Amygdala (tissue), 56 donors: ENCODE data around the gene PTPRC.
A peak's percentile ranks its signal among the peaks of the same experiment; 100 is the strongest.

Source experiments
- DNase-seq, 56 donors: peaks; one replicate each; lab custom pipeline; 2025; lab: John Stamatoyannopoulos, UW

The PTPRC gene

DNA sequence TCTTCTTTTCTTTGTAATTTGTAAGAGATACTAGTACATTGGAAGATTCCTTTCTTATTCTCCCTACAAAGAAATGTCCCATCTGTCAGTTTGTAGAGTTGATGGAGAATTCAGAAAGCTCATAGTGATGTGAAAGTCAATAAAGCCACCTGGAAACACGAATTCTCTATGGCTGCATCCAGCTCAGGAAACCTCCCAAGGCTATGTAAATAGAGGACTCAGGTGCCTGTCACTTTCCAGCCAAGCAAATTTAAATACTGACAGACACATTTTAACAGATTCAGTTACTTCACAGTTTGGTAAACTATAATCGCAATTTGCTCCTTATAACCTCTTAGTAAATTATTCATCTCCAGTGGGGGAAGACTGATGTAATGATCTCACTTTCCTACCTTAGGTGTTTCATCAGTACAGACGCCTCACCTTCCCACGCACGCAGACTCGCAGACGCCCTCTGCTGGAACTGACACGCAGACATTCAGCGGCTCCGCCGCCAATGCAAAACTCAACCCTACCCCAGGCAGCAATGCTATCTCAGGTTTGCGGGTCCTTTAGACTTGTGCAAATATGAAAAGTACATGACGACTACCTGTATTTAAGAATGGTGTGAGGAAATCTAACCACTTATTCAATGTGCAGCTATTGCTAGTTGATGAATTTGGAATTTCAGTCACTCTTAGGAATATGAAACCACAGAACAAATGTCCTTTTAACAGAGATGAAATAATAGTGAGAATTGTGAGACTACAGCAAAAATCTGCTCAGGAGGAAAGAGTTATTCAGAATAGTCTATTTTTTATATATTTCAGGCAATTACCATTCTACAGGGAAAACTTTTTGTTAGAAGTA lies 60.6 kb downstream of the PTPRC start:
- DNase-seq: peak in 15 of 56 donors; percentile 1 to 46 (median 9)

DNA sequence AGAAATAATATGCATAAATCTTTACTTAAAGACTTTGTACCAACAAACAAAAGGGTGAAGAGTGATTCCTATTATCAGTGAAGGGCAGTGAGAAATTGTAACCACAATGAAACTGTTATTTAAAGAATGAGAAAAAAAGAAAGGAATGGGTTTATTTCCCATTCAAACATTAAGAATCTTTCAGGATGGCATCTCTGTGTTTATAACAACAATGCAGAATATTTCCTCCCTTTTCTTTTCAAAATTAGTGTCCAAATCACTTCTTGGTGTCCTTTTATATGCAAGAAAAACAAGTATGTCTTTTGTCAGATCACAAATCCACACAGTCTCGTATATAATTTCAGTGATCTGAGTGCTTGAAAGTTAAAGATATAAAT lies 61.2 kb downstream of the PTPRC start:
- no peak for DNase-seq

DNA sequence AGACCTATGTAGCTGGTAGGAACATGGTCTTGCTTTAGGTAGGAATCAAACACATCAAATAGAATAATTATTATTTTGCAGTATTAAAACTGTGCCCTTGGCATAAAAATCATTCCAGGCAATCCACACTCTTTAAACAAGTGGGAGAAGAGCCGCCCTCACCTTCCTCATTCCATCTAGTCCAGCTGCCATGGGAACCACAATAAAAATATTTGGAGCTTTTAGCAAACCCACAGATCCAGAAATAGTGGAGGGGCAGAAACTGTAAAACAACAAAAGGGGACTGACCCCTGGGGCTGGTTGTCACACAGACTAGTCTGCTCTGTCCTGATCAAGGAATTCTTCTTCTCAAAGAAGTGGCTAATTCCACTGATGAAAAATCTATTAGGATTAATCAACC lies 61.6 kb downstream of the PTPRC start:
- DNase-seq: no peak

DNA sequence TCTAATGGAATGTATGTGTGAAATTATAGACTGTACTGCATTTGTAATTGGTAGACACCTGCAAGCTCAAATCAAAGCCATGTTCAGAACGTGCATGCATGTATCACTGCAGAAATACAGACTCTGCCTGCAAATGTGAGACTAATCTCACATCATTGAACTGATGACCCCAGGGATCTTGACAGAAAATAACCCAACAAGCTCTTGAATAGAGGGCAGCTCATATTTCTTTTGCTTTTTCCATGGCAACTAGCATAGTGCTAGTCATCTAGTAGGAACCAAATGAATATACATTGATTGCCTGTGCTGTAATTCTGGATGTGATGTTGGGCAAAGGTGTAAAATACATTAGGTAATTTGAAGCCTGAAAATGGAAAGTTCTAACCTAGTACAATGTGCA lies 62.4 kb downstream of the PTPRC start:
- DNase-seq: no peak

DNA sequence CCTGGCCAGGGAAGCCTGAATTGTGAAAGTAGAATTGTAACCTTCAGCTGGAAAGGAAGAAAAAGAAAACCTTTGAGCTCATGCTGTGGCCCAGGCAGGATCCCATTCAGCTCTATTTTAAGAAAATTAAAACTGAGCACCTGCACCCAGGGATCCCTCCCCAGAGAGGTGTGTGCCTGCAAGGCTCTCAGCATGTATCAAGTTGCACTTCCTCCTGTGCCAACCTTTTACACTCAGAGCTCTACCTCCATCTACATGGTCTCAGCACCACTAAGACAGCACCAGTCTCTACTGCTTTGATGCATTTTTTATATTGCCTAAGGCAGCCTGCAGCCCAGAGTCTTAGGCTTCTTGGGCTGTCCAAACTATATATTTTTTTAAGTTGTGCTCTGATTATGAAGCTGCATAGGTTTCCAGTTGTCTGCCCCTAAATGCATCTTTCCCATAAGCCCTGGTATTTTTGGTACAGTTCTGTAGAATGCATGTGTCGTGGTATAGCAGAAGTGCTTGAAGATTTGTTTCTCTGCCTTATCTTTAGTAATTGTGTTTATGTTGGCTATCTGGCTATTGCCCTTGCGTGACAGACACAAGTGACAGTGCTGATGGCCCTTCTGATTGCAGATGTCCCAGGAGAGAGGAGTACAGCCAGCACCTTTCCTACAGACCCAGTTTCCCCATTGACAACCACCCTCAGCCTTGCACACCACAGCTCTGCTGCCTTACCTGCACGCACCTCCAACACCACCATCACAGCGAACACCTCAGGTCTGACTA lies 63.1 kb downstream of the PTPRC start:
- no peak for DNase-seq

DNA sequence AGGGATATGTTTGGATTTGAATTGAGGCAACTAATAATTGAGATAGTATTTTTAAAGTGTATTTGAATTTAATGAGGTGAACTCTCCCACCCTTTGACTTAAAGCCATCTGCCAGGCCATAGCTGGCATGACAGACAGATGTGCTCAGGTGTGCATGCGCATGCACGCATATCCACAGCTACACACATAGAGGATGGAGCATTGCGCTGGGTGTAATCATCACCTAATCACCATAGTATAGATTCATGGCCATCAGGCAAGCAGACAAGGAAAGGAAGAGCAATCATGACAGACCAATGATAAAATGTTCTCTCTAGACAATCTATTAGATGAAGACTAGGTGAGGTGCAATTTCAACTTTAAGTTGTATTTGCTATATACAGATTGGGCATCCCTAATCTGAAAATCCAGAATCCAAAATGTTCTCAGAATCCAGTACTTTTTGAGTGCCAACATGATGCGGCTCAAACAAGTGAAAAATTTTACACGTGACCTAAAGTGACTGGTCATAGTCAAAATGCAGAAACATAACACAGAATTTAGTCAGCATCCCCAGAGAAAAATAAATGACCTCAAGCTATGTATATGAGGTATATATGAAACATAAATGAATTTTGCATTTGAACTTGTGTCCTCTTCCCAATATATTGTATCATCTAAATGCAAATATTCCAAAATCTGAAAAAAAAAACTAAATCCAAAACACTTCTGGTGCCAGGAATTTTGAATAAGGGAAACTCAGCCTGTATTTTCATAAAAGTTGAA lies 70.1 kb downstream of the PTPRC start:
- DNase-seq: no peak

DNA sequence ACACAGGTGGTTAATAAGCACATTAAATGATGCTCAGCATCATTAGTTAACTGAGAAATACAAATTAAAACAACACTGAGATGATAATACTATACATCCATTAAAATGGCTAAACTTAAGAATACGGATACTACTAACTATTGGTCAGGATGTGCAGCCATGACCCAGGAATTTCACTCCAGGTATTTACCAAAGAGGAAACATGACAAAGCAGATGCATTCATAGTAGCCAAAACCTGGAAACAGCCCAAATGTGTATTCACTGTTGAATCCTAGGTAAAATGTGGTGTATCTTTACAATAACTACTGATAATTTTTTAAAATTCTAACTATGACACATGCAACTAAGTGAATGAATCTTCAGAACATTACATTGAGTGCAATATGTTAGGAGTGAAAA lies 73.0 kb downstream of the PTPRC start:
- no peak for DNase-seq

DNA sequence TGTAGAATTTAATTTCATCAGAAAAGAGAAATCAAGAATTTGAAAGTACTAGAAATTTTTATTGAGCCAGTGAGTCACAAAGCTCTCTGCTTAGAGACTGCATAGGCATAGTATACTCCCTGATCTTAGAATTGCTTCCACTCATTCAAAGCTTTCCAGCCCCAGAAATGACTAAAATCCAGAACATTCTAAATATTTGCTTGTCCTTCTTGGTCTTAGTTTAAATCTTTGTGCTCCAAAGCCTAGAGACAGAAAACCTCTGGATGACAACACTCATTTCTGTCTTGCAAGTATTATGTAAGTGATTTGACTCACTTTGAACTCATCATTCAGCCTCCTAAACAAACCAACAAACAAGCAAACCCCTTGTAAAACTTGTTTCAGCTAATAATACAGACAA lies 74.2 kb downstream of the PTPRC start:
- no peak for DNase-seq

DNA sequence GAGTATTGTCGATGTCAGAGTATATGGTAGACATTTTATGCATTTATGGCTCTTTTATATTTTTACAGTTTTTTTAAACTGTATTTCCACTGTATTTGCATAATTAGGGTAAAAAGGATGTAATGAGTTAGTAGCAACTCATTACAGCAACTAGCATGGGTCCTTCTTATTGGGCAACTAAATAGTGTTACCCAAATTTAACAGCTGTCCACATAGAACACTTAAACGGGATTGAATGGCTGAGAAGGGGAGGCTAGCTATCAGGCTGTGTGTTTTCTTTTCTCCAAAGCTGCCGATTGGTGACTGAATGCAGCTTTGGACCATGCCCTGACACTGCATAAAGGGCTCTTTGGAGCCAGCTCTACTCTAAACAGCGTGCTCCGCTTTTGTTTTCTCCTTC lies 75.4 kb downstream of the PTPRC start:
- no peak for DNase-seq

DNA sequence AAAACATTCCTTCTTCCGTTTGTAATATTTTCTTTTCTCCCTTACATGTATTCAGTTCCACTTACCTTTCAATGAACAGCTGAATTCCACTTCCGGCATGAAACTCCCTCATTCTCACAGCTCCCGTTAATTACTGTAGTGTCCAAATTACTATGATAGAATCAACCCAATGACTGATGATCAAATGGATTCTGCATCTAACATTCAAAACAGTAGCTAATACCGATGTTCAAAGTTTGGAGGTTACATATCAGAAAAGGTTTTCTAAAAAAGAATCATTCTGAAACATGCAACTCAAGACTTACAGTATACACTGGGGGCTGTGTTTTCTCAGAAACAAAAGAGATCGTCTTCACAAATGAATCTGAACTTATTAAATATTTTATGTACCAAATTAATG lies 77.2 kb downstream of the PTPRC start:
- DNase-seq: no peak

DNA sequence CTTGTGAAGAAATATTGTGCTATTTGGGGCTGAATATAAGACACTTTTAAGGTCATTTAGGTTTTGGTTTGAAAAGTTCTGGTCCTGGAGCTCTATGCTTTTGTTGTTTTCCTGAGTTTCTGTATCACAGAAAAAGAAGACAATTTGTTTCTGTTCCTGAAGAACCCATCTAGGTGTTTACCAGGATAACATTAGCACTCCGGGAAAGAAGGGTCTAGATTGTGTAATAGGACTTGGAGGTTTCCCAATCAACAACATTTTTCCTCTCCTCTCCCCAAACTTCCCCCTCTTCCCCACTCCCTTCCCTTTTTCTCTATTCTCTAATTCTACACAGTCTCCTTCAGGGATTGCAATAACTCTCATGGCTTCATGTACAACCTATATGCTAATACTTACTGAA lies 78.7 kb downstream of the PTPRC start:
- DNase-seq: no peak

DNA sequence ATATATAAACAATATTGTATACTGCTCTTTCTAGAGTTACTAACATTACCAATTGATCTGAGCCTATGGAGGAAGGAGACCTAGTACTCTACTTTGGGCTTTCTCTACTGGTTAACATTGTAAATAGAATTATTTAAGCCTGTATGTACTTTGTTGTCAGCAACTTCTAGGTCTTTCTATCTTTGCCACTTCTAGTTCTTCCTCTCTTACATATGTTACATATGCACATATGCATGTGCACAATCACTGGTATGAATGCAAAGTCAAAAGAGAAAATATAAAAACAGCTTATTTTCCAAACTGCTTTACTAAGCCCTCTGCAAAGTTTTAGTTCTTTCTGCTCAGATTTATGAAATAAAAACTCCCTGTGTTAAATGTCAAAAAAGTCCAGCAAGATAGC lies 84.3 kb downstream of the PTPRC start:
- no peak for DNase-seq

DNA sequence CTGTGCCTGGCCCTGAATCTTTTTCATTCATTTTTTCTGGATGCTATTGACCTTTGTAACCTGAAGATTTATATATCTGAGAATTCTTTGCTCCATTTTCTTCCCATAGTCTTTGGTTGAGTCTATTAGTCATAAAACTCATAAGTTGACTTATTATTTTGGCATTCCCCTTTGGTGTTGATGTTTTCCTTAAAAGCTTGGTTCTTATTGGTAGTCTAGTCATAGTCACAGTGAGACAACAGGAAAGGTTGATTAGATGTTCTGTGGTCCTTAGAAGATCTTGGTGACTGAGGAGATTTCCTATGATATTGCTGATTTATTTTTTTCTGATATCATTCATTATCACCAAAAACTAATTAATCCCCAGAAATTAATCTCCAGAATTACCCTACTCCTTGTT lies 86.2 kb downstream of the PTPRC start:
- no peak for DNase-seq

DNA sequence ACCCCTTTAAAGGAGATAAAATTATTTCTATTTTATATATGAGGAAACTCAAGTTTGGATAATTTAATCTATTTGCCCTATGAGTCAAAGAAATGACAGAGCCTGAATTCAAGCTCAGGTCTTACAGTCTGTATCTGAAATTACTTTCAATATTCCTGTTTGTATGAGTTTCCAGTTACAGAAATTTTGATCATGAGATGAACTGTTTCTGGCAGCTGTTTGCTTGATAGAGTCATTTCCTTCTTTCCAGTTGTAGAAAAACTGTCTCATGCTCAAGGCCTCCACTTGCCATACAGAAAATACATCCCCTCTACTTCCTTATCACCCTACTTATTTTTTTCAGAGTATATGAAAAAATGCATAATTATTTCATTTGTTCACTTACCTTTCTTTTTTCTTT lies 87.6 kb downstream of the PTPRC start:
- DNase-seq: no peak

DNA sequence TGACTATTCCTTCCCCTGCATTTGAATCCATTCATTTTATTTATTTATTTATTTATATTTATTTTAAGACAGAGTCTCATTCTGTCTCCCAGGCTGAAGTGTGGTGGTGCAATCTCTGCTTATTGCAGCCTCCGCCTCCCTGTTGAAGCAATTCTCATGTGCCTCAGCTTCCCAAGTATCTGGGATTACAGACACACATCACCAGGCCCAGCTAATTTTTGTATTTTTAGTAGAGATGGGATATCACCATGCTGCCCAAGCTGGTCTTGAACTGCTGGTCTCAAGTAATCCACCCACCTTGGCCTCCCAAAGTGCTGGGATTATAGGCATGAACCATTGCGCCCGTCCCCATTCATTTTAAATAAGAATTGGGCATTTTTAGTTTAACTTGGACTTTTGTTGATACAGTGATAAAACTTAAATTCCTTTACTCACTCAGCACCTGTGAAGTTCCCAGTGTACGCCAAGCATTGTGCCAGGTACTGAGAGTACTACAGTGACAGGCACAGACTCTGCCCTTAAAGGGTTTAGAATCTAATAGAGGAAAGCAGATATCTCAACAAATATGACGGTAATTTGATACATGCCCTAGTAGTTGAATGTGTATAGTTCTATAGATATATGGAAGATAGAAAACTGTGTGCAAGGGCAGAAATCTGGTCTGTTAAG lies 90.5 kb downstream of the PTPRC start:
- no peak for DNase-seq

DNA sequence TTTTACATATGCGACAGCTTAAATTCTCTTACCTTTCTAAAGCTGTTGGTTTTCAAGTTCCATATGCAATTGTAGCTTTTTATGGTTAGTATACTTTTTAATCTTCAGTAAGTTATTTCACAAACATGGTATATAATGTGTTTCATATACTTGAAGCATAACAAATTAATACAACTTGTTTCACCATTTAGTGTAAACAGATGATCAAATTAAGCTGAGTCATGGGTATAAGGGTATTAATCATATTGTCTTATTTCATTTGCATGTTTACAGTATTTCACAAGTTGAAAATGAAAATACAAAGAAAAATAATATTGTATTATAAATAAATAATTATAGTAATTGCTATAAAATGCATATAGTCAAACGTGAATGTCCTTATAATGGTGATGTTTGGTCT lies 92.1 kb downstream of the PTPRC start:
- DNase-seq: no peak

DNA sequence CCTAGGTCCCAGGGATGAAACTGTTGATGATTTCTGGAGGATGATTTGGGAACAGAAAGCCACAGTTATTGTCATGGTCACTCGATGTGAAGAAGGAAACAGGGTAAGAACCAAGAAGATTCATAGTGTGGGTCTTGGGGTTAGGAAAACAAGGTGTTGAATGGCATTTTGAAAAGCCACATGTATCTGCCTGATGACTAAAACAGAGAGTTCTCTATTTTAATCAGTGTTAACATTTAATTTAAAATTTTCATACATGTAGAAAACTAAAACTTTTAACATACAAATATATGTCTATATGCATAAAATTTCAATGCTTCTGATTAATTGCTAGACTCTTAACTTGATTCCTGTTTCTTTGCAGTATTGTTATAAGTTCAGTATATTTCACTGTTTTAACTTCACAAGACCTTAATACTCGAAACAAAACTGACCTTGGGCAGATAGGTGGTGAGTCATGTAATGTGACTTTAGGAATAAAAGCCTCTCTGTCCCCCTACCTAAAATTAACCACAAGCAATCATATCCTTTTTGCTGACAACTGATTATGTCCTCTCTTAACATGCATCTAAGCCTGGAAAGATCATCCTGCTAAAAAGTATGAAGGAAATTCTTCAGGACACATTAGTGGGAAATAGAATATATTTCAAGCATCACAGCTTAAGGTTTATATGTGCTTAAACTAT lies 95.6 kb downstream of the PTPRC start:
- DNase-seq: no peak

DNA sequence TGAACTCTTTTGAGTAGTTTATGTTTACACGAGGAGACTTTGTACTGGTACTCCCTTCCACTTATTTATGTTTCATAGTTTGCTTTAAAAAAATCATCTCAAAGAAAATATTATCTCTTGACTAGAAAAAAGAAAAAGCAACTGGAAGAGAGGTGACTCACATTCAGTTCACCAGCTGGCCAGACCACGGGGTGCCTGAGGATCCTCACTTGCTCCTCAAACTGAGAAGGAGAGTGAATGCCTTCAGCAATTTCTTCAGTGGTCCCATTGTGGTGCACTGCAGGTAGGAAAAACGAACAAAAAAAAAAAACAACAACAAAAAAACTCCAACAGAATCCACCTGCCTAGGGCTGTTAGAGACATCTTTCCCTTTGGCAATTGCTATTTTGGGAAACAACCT lies 102.9 kb downstream of the PTPRC start:
- DNase-seq: no peak

DNA sequence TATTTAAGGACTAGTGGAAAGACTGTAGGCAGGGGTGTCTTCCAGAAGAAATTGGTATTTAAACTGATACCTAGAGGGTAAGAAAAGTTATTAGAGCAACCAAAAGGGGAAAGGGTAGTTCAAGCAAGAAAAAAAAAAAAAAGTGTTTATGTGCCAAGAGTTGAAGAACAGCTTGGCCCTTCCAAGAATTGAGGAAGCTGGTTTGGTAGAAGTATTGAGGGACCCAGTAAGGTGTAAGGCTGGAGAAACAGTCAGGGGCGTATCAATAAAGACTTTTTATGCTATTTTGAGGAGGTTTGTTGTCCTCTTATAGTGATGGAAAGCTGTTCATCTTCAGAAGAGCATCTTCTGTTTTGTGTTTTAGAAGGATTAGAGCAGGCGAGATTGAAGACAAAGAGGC lies 108.3 kb downstream of the PTPRC start:
- DNase-seq: no peak

DNA sequence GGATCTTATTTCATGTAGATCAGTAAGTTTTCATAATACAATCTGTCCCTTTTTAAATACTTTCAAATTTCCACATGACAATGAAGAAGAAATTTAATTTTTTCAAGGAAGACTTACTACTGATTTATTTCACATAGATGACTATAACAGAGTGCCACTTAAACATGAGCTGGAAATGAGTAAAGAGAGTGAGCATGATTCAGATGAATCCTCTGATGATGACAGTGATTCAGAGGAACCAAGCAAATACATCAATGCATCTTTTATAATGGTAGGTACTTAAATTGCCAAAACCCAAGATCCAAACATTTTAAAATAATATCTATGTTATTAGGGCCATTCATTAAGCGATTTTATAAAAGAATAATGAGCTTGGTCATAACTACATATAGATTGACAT lies 110.4 kb downstream of the PTPRC start:
- DNase-seq: no peak
